ENCODE results near the gene CEBPG. TPM values are rescaled to one million over a fixed set of nuclear protein-coding genes. Genes with fewer than 3 reads are reported as not detected.

Gene CEBPG
- total RNA-seq, 1 experiment from 2014 or later = 91.3 TPM

DNA sequence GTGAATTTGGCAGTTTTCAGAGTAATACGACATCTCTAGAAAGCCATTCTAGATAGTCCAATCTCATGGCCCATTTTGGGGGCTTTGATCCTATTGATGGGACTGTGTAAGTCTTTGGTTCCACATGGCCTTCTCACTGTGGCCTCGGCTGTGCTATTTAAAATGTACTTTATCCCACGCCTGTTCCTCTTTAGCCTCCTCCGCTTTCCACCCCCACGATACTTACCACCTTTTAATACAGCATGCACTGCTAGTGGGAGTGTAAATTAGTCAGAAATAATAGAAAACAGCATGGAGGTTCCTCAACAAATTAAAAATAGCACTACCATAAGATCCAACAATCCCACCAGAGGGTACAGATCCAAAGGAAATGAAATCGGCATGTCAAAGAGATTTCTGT lies 28.3 kb upstream of the CEBPG start:
- TF ChIP-seq, protein P1, sequence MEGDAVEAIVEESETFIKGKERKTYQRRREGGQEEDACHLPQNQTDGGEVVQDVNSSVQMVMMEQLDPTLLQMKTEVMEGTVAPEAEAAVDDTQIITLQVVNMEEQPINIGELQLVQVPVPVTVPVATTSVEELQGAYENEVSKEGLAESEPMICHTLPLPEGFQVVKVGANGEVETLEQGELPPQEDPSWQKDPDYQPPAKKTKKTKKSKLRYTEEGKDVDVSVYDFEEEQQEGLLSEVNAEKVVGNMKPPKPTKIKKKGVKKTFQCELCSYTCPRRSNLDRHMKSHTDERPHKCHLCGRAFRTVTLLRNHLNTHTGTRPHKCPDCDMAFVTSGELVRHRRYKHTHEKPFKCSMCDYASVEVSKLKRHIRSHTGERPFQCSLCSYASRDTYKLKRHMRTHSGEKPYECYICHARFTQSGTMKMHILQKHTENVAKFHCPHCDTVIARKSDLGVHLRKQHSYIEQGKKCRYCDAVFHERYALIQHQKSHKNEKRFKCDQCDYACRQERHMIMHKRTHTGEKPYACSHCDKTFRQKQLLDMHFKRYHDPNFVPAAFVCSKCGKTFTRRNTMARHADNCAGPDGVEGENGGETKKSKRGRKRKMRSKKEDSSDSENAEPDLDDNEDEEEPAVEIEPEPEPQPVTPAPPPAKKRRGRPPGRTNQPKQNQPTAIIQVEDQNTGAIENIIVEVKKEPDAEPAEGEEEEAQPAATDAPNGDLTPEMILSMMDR (IDR thresholded peaks at IDR 0.05; ENCODE audit: unreplicated experiment) = no peak
- Mint-ChIP-seq H3K4me1 (ENCODE audit: insufficient read depth, unreplicated experiment) (peaks cover 18% of the 10 kb centered on the region), H3K27me3 (ENCODE audit: insufficient read depth, unreplicated experiment) (no peaks in the 10 kb centered on the region), H3K36me3 (ENCODE audit: insufficient read depth, unreplicated experiment) (peaks cover 6% of the 10 kb centered on the region), H3K4me3 (ENCODE audit: unreplicated experiment) (no peak overlapping the region), H3K9me3 (ENCODE audit: unreplicated experiment) (no peaks in the 10 kb centered on the region), H3K27ac (ENCODE audit: low read depth, unreplicated experiment) (no peak overlapping the region)
- intact Hi-C loops (cut with micrococcal nuclease) = no loop called here
- no TSS peak for BruUV-seq (replicated peaks)
- no peak for DNase-seq (ENCODE audit: unreplicated experiment)
- POLR2A ChIA-PET = no interaction called here
- CTCF ChIA-PET = no interaction called here

DNA sequence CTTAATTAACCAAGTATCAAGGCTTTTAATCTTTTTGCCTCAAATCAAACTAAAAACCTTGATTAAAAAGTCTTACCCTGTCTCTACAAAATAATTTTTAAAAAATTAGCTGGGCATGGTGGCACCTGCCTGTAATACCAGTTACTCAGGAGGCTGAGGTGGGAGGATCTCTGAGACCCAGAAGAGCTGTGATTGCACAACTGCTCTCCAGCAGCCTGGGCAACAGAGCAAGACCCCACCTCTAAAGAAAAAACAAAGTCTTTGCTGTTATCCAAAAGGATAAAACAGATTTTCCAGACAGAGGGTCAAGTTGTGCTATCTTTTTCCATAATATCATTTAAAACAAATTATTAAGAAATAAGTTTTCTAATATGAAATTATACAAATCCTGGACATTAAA lies 26.8 kb upstream of the CEBPG start:
- intact Hi-C loops (cut with micrococcal nuclease) = no loop called here
- no TSS peak for BruUV-seq (replicated peaks)
- TF ChIP-seq, protein P1 (IDR thresholded peaks at IDR 0.05; ENCODE audit: unreplicated experiment) = no peak
- ChIA-PET CTCF (no interaction called here), POLR2A (interaction anchor here (5.8 kb wide), 1 partner anchor 44 kb away, joined by 33 read pairs; the partner anchor contains the start of gene CEBPA)
- Mint-ChIP-seq H3K4me3 (ENCODE audit: unreplicated experiment) (no peak overlapping the region), H3K36me3 (ENCODE audit: insufficient read depth, unreplicated experiment) (peaks cover 6% of the 10 kb centered on the region), H3K4me1 (ENCODE audit: insufficient read depth, unreplicated experiment) (peaks cover 24% of the 10 kb centered on the region), H3K27me3 (ENCODE audit: insufficient read depth, unreplicated experiment) (no peaks in the 10 kb centered on the region), H3K27ac (ENCODE audit: low read depth, unreplicated experiment) (no peak overlapping the region), H3K9me3 (ENCODE audit: unreplicated experiment) (no peaks in the 10 kb centered on the region)
- no peak for DNase-seq (ENCODE audit: unreplicated experiment)

DNA sequence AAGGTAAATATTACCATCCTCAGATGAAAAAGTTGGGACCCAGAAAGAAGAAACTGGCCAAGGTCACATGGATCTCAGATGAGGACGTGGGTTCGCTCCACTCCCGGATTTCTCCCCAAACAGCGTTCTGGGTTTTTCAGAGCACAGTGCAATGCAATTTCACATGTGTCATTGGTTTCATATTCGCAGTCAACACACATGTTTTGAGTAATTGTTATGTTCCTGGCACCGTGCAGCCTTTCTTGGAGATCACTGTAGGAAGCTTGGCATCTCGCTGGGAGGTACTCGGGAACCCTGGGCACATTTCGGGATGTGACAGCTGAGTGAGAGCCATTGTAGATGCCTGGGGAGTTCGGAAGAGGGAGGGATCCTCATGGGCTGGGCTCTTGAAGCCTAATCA lies 26.2 kb upstream of the CEBPG start:
- H3K4me3 Mint-ChIP-seq (ENCODE audit: unreplicated experiment) = no peak overlapping the region
- ChIA-PET POLR2A (interaction anchor here (4.7 to 5.8 kb wide), 3 partner anchors 27 to 45 kb away, joined by 33 to 59 read pairs (median 37); partner anchors contain the start of genes CEBPA and CEBPG), CTCF (interaction anchor here (1.6 kb wide), 1 partner anchor 32 kb away, joined by 3 read pairs; no protein-coding TSS in a partner anchor)
- TF ChIP-seq, protein P1 (IDR thresholded peaks at IDR 0.05; ENCODE audit: unreplicated experiment) = no peak
- H3K27ac Mint-ChIP-seq (ENCODE audit: low read depth, unreplicated experiment) = no peak overlapping the region
- intact Hi-C loops (cut with micrococcal nuclease) = no loop called here
- H3K4me1 Mint-ChIP-seq (ENCODE audit: insufficient read depth, unreplicated experiment) = peaks cover 24% of the 10 kb centered on the region
- H3K27me3 Mint-ChIP-seq (ENCODE audit: insufficient read depth, unreplicated experiment) = no peaks in the 10 kb centered on the region
- no peaks in the 10 kb centered on the region for H3K9me3 Mint-ChIP-seq (ENCODE audit: unreplicated experiment)
- BruUV-seq (replicated peaks) = no TSS peak
- no peak for DNase-seq (ENCODE audit: unreplicated experiment)
- H3K36me3 Mint-ChIP-seq (ENCODE audit: insufficient read depth, unreplicated experiment) = peaks cover 6% of the 10 kb centered on the region

DNA sequence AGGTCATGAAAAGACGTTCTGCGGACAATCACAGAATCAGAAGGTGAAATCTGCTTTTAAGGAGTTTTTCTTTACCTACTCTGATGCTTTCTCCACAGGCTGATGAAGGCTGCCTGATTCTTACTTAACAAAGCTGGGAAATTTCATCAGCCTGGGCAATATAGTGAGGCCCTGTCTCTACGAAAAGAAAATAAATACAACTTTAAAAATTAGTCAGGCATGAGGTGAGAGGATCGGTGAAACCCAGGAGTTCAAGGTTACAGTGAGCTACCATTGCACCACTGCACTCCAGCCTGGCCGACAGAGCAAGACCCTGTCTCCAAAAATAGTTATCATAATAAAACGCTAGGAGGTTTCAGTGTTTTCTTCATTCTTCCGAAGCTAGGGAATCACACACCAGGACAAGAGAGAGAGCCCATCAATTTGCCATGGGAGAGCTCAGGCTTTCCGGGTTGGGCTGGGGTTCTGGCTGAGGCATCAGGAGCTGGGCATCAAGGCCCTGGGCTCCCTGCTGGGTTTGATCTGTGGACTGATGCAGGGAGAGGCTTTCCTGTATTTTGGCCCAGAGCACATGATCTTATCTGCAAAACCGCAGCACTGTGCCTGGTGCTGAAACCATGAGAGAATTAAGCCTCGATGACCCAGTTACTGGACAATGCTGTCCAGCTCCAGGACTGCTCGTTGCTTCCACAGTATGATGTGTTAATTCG lies 25.1 kb upstream of the CEBPG start:
- H3K4me3 Mint-ChIP-seq (ENCODE audit: unreplicated experiment) = no peak overlapping the region
- H3K9me3 Mint-ChIP-seq (ENCODE audit: unreplicated experiment) = no peaks in the 10 kb centered on the region
- BruUV-seq (replicated peaks) = no TSS peak
- ChIA-PET POLR2A (interaction anchor here (0.5 to 5.8 kb wide), 8 partner anchors 9 to 46 kb away, joined by 3 to 59 read pairs (median 8); partner anchors contain the start of genes CEBPA and CEBPG), CTCF (interaction anchor here (0.6 to 2.2 kb wide), 9 partner anchors 13 to 797 kb away, joined by 3 to 9 read pairs (median 4); partner anchors contain the start of gene CEBPA)
- TF ChIP-seq, protein P1 (IDR thresholded peaks at IDR 0.05; ENCODE audit: unreplicated experiment) = no peak
- peaks cover 24% of the 10 kb centered on the region for H3K4me1 Mint-ChIP-seq (ENCODE audit: insufficient read depth, unreplicated experiment)
- no peaks in the 10 kb centered on the region for H3K27me3 Mint-ChIP-seq (ENCODE audit: insufficient read depth, unreplicated experiment)
- intact Hi-C loops (cut with micrococcal nuclease) = no loop called here
- H3K36me3 Mint-ChIP-seq (ENCODE audit: insufficient read depth, unreplicated experiment) = peaks cover 6% of the 10 kb centered on the region
- no peak overlapping the region for H3K27ac Mint-ChIP-seq (ENCODE audit: low read depth, unreplicated experiment)
- DNase-seq (ENCODE audit: unreplicated experiment) = no peak

Data from MCF 10A (cell line).